GM23248 (cell line): ENCODE results near the gene PCDHB13.

Experiments
- EZH2 ChIP-seq: fragments of 200-600 bp; sonication (generic); IDR thresholded peaks from 2 replicates; pipeline ENCODE4 v1.6.1; 2018; ENCODE audit warnings: antibody characterized with exemption, mild to moderate bottlenecking; ENCODE audit not compliant: insufficient read depth, poor library complexity, severe bottlenecking
- EZH2phosphoT487 ChIP-seq: fragments of 200-600 bp; sonication (generic); IDR thresholded peaks from 2 replicates; pipeline ENCODE4 v1.6.1; 2018; ENCODE audit warnings: antibody characterized with exemption, moderate library complexity, mild to moderate bottlenecking, low read depth; ENCODE audit not compliant: insufficient read depth

DNA sequence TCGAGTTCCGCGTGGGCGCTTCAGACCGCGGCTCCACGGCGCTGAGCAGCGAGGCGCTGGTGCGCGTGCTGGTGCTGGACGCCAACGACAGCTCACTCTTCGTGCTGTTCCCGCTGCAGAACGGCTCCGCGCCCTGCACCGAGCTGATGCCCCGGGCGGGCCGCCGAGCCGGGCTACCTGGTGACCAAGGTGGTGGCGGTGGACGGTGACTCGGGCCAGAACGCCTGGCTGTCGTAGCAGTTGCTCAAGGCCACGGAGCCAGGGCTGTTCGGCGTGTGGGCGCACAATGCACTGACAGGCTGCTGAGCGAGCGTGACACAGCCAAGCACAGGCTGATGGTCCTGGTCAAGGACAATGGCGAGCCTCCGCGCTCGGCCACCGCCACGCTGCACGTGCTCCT, 27.8 kb downstream of the PCDHB13 start:
- TF ChIP-seq EZH2: no peak
- no peak for TF ChIP-seq EZH2phosphoT487
